GM19372 (cell line): ENCODE data around the gene GTF2H4.
A peak's percentile ranks its signal among the peaks of the same experiment; 100 is the strongest.

ENCODE experiments used
- ATAC-seq: cut with Tn5 transposase; IDR thresholded peaks from one replicate; pipeline ENCODE4 v1.9.1; 2021; ENCODE audit warnings: mild to moderate bottlenecking, low read depth, moderate library complexity; ENCODE audit not compliant: unreplicated experiment

The GTF2H4 gene

GRCh38 chr6:30948811-30949210 is 40.8 kb downstream of the GTF2H4 start:
- no peak for ATAC-seq

GRCh38 chr6:30951907-30952469 is 44.0 kb downstream of the GTF2H4 start:
- ATAC-seq: no peak

GRCh38 chr6:30954631-30955366 is 46.8 kb downstream of the GTF2H4 start:
- ATAC-seq: no peak

GRCh38 chr6:30955367-30956042 is 47.5 kb downstream of the GTF2H4 start:
- ATAC-seq: peak; percentile 61

GRCh38 chr6:30957716-30958115 is 49.7 kb downstream of the GTF2H4 start:
- no peak for ATAC-seq

- no peak for ATAC-seq
Observed at GRCh38 chr6:30960907-30961673, 53.1 kb downstream of the GTF2H4 start.

GRCh38 chr6:30962716-30963115 is 54.7 kb downstream of the GTF2H4 start:
- ATAC-seq: no peak

- ATAC-seq: no peak
Observed at GRCh38 chr6:30963641-30964040, 55.6 kb downstream of the GTF2H4 start.
